Right cardiac atrium (tissue), 5 donors: Measurements from ENCODE around the gene AHR. TPM values are rescaled to one million over a fixed set of nuclear protein-coding genes. Genes with fewer than 3 reads are reported as not detected.
A peak's percentile ranks its signal among the peaks of the same experiment; 100 is the strongest.

Source experiments
- ATAC-seq, 2 donors: fragments of 200-7000 bp; cut with Tn5 transposase; one replicate each; pipeline versions ENCODE4 v1.8.0 to v1.9.1; 2020; ENCODE audit warnings: moderate library complexity in 2 of 2, mild to moderate bottlenecking in 1 of 2
- DNase-seq, 3 donors: peaks; one replicate each; pipeline ENCODE4 v3.0.0-alpha.2; 2020
- H3K27ac ChIP-seq: one replicate; pipeline ENCODE4 v1.5.1; 2013; ENCODE audit warnings: mild to moderate bottlenecking, low read length, control low read depth, moderate library complexity
- H3K27me3 ChIP-seq: one replicate; pipeline ENCODE4 v1.6.1; 2013; ENCODE audit not compliant: control insufficient read depth, insufficient read depth
- H3K4me1 ChIP-seq: one replicate; pipeline ENCODE4 v1.6.1; 2013; ENCODE audit warnings: low read length; ENCODE audit not compliant: control insufficient read depth, insufficient read depth
- H3K4me3 ChIP-seq: one replicate; pipeline ENCODE4 v1.5.1; 2013; ENCODE audit warnings: low read length, control low read depth
- H3K9me3 ChIP-seq: one replicate; pipeline ENCODE4 v1.6.1; 2013; ENCODE audit warnings: low read length; ENCODE audit not compliant: control insufficient read depth
- WGBS: extraction: QIAGEN DNeasy Blood & Tissue Kit; methylation state at CpG from one replicate; pipeline ENCODE4 v1.1.7; 2013; 5-methylcytosine and 5-hydroxymethylcytosine counted together
- intact Hi-C, 4 donors: fragments of 100-400 bp; cut with DNase I; formaldehyde crosslinking; loops; one replicate each; pipeline versions ENCODE4 v1.11.0 to v1.14.0; 2022 to 2023
- polyA plus RNA-seq: library from polyadenylated mRNA; stranded (reverse); fragments of 200-250 nt; gene quantifications from one replicate; pipeline ENCODE4 v1.2.3, GENCODE V29; 2013
- total RNA-seq, 4 donors: library from RNA; stranded (reverse); fragmentation: NEBNext Ultra II Directional; extraction: Animal tissue kit (Norgen Biotek cat#: 25700); gene quantifications; one replicate each; pipeline ENCODE4 v1.2.1, GENCODE V29; 2021
- donor health status: healthy with polysubstance abuse.
- donor health status: DM: no; HTN: yes; CAD: no.
- donor health status: DM: no; HTN: no; CAD: no.
- donor health status: DM: no; HTN: yes; CAD: no; lungs with severe emphysema.
- donor health status: DM: yes; HTN: yes; CAD: no.

Gene AHR
- total and polyA plus RNA-seq, 5 donors = 7.6 to 30.3 (median 26.5) TPM

DNA sequence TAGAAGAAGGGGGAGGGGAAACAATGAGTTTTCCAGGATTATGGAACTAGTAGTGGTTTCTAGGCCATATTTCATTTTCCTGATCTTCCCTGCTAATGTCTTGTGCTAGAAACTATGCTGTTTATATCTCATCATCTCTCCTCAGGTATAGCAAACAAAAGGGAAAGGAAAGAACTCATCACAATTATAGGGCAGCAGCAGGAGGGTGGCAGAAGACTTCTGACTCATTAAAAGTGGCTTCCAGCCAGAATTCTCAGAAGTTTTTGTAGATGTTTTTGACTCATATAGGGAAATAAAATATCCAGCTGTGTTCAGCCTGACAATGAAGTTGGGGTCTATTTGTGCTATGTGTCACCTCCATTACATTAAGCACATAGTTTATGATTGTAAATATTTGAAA, 6.5 kb downstream of the AHR start:
- peak overlapping the region; percentile 22 for H3K4me3 ChIP-seq
- DNase-seq = no peak
- peaks cover 7% of the 10 kb centered on the region for H3K4me1 ChIP-seq
- H3K9me3 ChIP-seq = no peaks in the 10 kb centered on the region
- no peak overlapping the region for H3K27ac ChIP-seq
- intact Hi-C loops = loop anchor here in 3 of 4 donors (10.0 kb wide), 5 partner anchors 220 to 340 kb away; no protein-coding TSS in a partner anchor
- ATAC-seq = peak; percentile 35 to 68
- no peaks in the 10 kb centered on the region for H3K27me3 ChIP-seq

GRCh38 chr7:17305387-17306171, 7.1 kb downstream of the AHR start:
- DNase-seq (no peak), ATAC-seq (no peak)
- Histone ChIP-seq H3K9me3 (no peaks in the 10 kb centered on the region), H3K27ac (no peak overlapping the region), H3K4me3 (peak overlapping the region; percentile 22), H3K4me1 (peaks cover 7% of the 10 kb centered on the region), H3K27me3 (no peaks in the 10 kb centered on the region)
- intact Hi-C loops = loop anchor here in 3 of 4 donors (10.0 kb wide), 5 partner anchors 219 to 339 kb away; no protein-coding TSS in a partner anchor
- 81% methylated on average over 6 of the region's 6 CpGs for WGBS

DNA sequence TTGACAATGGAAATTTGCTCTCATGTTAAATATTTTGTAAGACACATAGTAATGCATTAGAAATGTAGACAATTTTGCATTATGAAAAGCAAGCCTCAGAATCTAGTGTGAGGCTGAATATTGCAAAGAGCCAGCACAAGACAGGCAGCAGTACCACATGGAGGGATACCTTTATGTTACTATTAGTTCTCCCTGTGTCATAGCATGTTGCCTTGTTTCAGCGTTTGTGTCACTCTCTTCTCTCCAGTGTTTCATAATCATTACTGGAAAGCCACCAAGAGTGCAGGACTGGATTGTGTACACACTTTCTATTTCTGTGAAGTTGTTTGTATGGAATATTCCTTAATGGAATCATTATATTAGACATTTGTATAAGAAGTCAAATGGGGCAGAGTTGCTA, 8.5 kb downstream of the AHR start:
- Histone ChIP-seq H3K27ac (no peak overlapping the region), H3K4me1 (peaks cover 7% of the 10 kb centered on the region), H3K9me3 (no peaks in the 10 kb centered on the region), H3K27me3 (no peaks in the 10 kb centered on the region), H3K4me3 (peak overlapping the region; percentile 16)
- ATAC-seq = peak; percentile 70 to 83
- 2% methylated on average over 1 of the region's 1 CpG for WGBS
- DNase-seq = no peak
- intact Hi-C loops = loop anchor here in 3 of 4 donors (10.0 kb wide), 5 partner anchors 218 to 338 kb away; no protein-coding TSS in a partner anchor

- Histone ChIP-seq H3K9me3 (no peaks in the 10 kb centered on the region), H3K27ac (no peak overlapping the region), H3K27me3 (no peaks in the 10 kb centered on the region), H3K4me1 (peaks cover 7% of the 10 kb centered on the region), H3K4me3 (peak overlapping the region; percentile 16)
- DNase-seq (no peak), ATAC-seq (peak in 1 of 2 donors; percentile 7)
- intact Hi-C loops = loop anchor here in 3 of 4 donors (10.0 kb wide), 5 partner anchors 217 to 337 kb away; no protein-coding TSS in a partner anchor
- 60% methylated on average over 5 of the region's 5 CpGs for WGBS
Observed at GRCh38 chr7:17307558-17307957, 9.1 kb downstream of the AHR start.

DNA sequence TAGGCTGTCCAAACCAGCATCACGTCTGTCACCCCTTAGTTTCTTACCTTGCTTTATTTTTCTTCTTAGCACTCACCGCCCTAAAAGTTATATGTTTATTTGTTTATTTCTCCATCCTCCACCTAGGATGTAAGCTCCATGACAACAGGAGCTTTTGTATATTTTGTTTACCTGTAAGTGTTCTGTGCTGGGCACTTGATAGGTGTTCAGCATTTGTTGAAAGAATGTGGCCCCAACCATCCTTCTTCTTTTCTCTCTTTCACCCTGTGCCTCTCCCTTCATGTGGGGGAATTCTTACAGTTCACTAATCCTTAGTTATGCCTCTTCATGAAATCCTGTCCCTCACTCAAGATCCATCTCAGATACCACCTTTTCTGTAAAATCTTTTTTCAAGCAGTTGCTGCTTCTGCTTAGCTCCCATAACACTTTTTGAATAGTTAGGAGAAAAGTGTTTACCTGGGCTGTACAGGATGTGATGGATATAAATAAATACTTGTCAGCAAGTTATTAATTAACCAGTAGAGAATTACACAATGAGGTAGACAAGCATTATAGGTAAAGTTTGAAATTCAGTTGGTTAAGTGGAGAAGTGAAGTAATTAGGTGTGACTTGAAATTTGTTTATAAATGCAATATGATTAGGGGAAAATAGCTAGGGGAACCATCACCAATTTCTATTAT, 9.7 kb downstream of the AHR start:
- H3K4me1 ChIP-seq = peaks cover 7% of the 10 kb centered on the region
- H3K4me3 ChIP-seq = peak overlapping the region; percentile 16
- intact Hi-C loops = loop anchor here in 3 of 4 donors (10.0 kb wide), 5 partner anchors 217 to 337 kb away; no protein-coding TSS in a partner anchor
- WGBS = 74% methylated on average over 2 of the region's 2 CpGs
- no peaks in the 10 kb centered on the region for H3K27me3 ChIP-seq
- H3K27ac ChIP-seq = no peak overlapping the region
- no peaks in the 10 kb centered on the region for H3K9me3 ChIP-seq
- no peak for ATAC-seq
- no peak for DNase-seq

DNA sequence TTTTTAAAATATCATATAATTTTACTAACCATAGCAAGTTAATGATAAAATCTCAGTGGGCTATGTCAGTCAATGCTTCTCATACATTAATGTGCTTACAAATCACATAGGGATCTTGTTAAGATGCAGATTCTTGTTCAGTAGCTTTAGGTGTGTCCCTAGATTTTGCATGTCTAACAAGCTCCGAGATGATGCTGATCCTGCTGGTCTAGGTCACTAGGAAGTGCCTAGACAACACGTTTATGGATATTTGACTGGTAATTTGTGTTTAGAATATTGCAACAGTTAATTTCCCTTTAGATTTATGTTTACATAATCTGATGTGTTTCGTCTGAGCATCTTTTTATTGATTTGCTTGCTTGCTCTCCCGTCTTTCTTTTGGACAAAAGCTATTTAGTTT, 12.7 kb downstream of the AHR start:
- Histone ChIP-seq H3K4me3 (no peak overlapping the region), H3K4me1 (peaks cover 2% of the 10 kb centered on the region), H3K9me3 (no peaks in the 10 kb centered on the region), H3K27me3 (no peaks in the 10 kb centered on the region), H3K27ac (no peak overlapping the region)
- ATAC-seq (no peak), DNase-seq (no peak)
- intact Hi-C loops = loop anchor here in 1 of 4 donors (10.0 kb wide), 1 partner anchor 214 kb away; no protein-coding TSS in a partner anchor
- WGBS = 85% methylated on average over 4 of the region's 4 CpGs

GRCh38 chr7:17311952-17312351, 13.5 kb downstream of the AHR start:
- Histone ChIP-seq H3K4me3 (no peak overlapping the region), H3K9me3 (no peaks in the 10 kb centered on the region), H3K27ac (peak overlapping the region; percentile 36), H3K27me3 (no peaks in the 10 kb centered on the region), H3K4me1 (peaks cover 2% of the 10 kb centered on the region)
- ATAC-seq (peak in 1 of 2 donors; percentile 48), DNase-seq (no peak)
- WGBS = 72% methylated on average over 3 of the region's 3 CpGs
- intact Hi-C loops = loop anchor here in 1 of 4 donors (10.0 kb wide), 1 partner anchor 213 kb away; no protein-coding TSS in a partner anchor

DNA sequence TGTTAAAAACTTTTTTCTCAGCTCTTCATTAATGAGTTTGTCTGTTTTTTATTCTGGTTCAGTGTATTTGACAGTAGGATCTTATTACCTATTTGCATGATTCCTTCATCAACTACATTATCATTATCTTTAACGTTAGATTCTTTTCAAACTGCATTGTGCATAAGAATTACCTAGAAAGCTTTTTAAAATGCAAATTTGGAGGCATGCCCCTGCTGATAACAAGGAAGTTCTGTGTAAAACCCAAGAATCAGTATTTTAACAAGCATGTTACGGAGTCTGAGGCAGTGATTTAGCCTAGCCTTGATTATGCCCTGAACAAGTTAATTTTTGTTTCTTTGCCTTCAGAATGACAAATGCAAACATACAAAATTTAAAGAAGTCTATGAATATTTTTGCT, 14.2 kb downstream of the AHR start:
- intact Hi-C loops = loop anchor here in 1 of 4 donors (10.0 kb wide), 1 partner anchor 212 kb away; no protein-coding TSS in a partner anchor
- H3K4me1 ChIP-seq = peaks cover under 1% of the 10 kb centered on the region
- 55% methylated on average over 2 of the region's 2 CpGs for WGBS

GRCh38 chr7:17313194-17313593, 14.7 kb downstream of the AHR start:
- ATAC-seq = peak in 1 of 2 donors; percentile 59
- Histone ChIP-seq H3K9me3 (no peaks in the 10 kb centered on the region), H3K27ac (no peak overlapping the region), H3K4me1 (no peaks in the 10 kb centered on the region), H3K4me3 (no peak overlapping the region), H3K27me3 (no peaks in the 10 kb centered on the region)
- 67% methylated on average over 5 of the region's 5 CpGs for WGBS
- intact Hi-C loops = loop anchor here in 1 of 4 donors (10.0 kb wide), 1 partner anchor 212 kb away; no protein-coding TSS in a partner anchor
- no peak for DNase-seq

More for the DNA sequence above, 14.2 kb downstream of the AHR start:
- H3K27me3 ChIP-seq = no peaks in the 10 kb centered on the region
- DNase-seq (no peak), ATAC-seq (no peak)
- H3K4me3 ChIP-seq = peak overlapping the region; percentile 10
- H3K9me3 ChIP-seq = no peaks in the 10 kb centered on the region
- H3K27ac ChIP-seq = no peak overlapping the region

DNA sequence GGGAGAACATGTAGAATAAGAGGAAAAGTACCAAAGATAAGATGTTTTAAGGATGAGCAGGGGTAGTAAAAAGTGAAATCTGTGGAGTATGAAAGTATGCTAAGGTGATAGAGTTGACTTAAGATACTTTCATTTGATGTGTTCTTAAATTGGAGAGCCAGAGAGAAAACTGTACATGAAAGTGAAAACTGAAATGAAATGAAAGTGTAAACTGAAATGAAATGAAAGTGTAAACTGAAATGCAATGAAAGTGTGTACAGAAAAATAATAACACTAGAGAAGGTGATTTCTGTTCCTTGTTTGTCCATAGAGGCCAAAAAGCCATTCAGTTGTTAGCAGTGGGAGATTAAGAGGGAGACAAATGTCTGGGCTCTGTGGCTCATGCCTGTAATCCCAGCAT, 17.5 kb downstream of the AHR start:
- Histone ChIP-seq H3K4me3 (no peak overlapping the region), H3K27me3 (no peaks in the 10 kb centered on the region), H3K4me1 (no peaks in the 10 kb centered on the region), H3K9me3 (no peaks in the 10 kb centered on the region), H3K27ac (no peak overlapping the region)
- ATAC-seq (no peak), DNase-seq (no peak)
- intact Hi-C loops = loop anchor here in 1 of 4 donors (10.0 kb wide), 1 partner anchor 209 kb away; no protein-coding TSS in a partner anchor

DNA sequence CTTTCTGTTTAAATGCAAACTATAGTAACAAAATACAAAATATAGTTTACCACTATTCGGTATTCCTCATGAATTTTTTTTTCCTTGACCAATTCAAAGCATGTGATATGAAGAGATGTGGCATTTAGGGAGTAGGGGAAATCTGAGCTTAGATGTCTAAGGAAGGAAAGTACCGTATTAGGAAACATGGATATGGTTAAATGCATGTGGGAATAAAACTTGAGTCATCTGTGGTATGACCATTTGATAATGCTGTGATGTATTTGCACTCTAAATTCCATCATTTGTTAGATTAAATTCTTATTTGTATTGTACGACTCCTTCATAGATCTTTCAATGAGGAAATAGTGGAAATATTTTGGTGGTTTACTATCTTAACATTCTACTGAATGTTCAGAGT, 19.7 kb downstream of the AHR start:
- Histone ChIP-seq H3K27ac (no peak overlapping the region), H3K4me3 (no peak overlapping the region), H3K4me1 (no peaks in the 10 kb centered on the region), H3K27me3 (no peaks in the 10 kb centered on the region), H3K9me3 (no peaks in the 10 kb centered on the region)
- intact Hi-C loops = loop anchor here in 1 of 4 donors (10.0 kb wide), 1 partner anchor 207 kb away; no protein-coding TSS in a partner anchor
- WGBS = 78% methylated on average over 3 of the region's 3 CpGs
- no peak for ATAC-seq
- no peak for DNase-seq
